Measurements from ENCODE around the gene SIPA1L3. TPM values are rescaled to one million over a fixed set of nuclear protein-coding genes. Genes with fewer than 3 reads are reported as not detected.

Gene SIPA1L3
- total RNA-seq, 6 donors from 2014 or later, result 57.3 to 91.6 (median 69.4) TPM

- H3K27me3 ChIP-seq, result peaks cover 0 to 25% (median 10%) of the 10 kb centered on the region in 4 donors
- ATAC-seq (ENCODE audit: low FRiP score in 2 of 2) (no peak), DNase-seq (no peak)
- no peaks in the 10 kb centered on the region for H3K9me3 ChIP-seq
- no peak overlapping the region for H3K27ac ChIP-seq
- no peak overlapping the region for H3K4me3 ChIP-seq
- peaks cover 26 to 29% (median 27%) of the 10 kb centered on the region in 4 donors for H3K4me1 ChIP-seq
- H3K36me3 ChIP-seq, result no peaks in the 10 kb centered on the region
- no peak for TF ChIP-seq POLR2A (IDR thresholded peaks at IDR 0.05)
- TF ChIP-seq EP300 (IDR thresholded peaks at IDR 0.05), result no peak
- no peak for TF ChIP-seq POLR2AphosphoS5 (IDR thresholded peaks at IDR 0.05)
- TF ChIP-seq, protein P1, sequence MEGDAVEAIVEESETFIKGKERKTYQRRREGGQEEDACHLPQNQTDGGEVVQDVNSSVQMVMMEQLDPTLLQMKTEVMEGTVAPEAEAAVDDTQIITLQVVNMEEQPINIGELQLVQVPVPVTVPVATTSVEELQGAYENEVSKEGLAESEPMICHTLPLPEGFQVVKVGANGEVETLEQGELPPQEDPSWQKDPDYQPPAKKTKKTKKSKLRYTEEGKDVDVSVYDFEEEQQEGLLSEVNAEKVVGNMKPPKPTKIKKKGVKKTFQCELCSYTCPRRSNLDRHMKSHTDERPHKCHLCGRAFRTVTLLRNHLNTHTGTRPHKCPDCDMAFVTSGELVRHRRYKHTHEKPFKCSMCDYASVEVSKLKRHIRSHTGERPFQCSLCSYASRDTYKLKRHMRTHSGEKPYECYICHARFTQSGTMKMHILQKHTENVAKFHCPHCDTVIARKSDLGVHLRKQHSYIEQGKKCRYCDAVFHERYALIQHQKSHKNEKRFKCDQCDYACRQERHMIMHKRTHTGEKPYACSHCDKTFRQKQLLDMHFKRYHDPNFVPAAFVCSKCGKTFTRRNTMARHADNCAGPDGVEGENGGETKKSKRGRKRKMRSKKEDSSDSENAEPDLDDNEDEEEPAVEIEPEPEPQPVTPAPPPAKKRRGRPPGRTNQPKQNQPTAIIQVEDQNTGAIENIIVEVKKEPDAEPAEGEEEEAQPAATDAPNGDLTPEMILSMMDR (IDR thresholded peaks at IDR 0.05), result no peak
- WGBS, 2 donors, result 77 to 84% methylated on average over 23 of the region's 23 CpGs
Observed at GRCh38 chr19:38213469-38213868, 306.5 kb downstream of the SIPA1L3 start.

- Histone ChIP-seq H3K27me3 (peaks cover 0 to 25% (median 10%) of the 10 kb centered on the region in 4 donors), H3K36me3 (no peaks in the 10 kb centered on the region), H3K4me1 (peaks cover 23 to 27% (median 26%) of the 10 kb centered on the region in 4 donors), H3K9me3 (no peaks in the 10 kb centered on the region), H3K27ac (no peak overlapping the region), H3K4me3 (no peak overlapping the region)
- ATAC-seq (ENCODE audit: low FRiP score in 2 of 2), result no peak
- 59 to 62% methylated on average over 21 to 24 of the region's 24 CpGs for WGBS, 2 donors
- TF ChIP-seq, protein P1 (IDR thresholded peaks at IDR 0.05), result no peak
- no peak for TF ChIP-seq POLR2A (IDR thresholded peaks at IDR 0.05)
- TF ChIP-seq EP300 (IDR thresholded peaks at IDR 0.05), result no peak
- TF ChIP-seq POLR2AphosphoS5 (IDR thresholded peaks at IDR 0.05), result no peak
- DNase-seq, result no peak
Observed at GRCh38 chr19:38213911-38214625, 307.1 kb downstream of the SIPA1L3 start.

- 60 to 64% methylated on average over 17 to 24 of the region's 26 CpGs for WGBS, 2 donors
- Histone ChIP-seq H3K36me3 (no peaks in the 10 kb centered on the region), H3K9me3 (no peaks in the 10 kb centered on the region), H3K4me1 (no peaks in the 10 kb centered on the region), H3K27ac (no peak overlapping the region), H3K4me3 (no peak overlapping the region), H3K27me3 (peaks cover 0 to 1% (median under 1%) of the 10 kb centered on the region in 4 donors)
- DNase-seq (no peak), ATAC-seq (ENCODE audit: low FRiP score in 2 of 2) (no peak)
- TF ChIP-seq, protein P1 (IDR thresholded peaks at IDR 0.05), result no peak
- no peak for TF ChIP-seq POLR2AphosphoS5 (IDR thresholded peaks at IDR 0.05)
- TF ChIP-seq EP300 (IDR thresholded peaks at IDR 0.05), result no peak
- TF ChIP-seq POLR2A (IDR thresholded peaks at IDR 0.05), result no peak
Observed at GRCh38 chr19:38216785-38217641, 310.0 kb downstream of the SIPA1L3 start.

GRCh38 chr19:38218204-38218603 is 311.2 kb downstream of the SIPA1L3 start:
- Histone ChIP-seq H3K36me3 (no peaks in the 10 kb centered on the region), H3K27me3 (peaks cover 0 to 13% (median 5%) of the 10 kb centered on the region in 4 donors), H3K4me3 (no peak overlapping the region), H3K4me1 (peaks cover 0 to 5% (median 0%) of the 10 kb centered on the region in 4 donors), H3K9me3 (no peaks in the 10 kb centered on the region), H3K27ac (no peak overlapping the region)
- whole genome bisulfite sequencing, 2 donors, result 81 to 95% methylated on average over 3 of the region's 3 CpGs
- TF ChIP-seq POLR2A (IDR thresholded peaks at IDR 0.05) (no peak), EP300 (IDR thresholded peaks at IDR 0.05) (no peak), POLR2AphosphoS5 (IDR thresholded peaks at IDR 0.05) (no peak)
- TF ChIP-seq, protein P1 (IDR thresholded peaks at IDR 0.05), result no peak
- no peak for DNase-seq
- ATAC-seq (ENCODE audit: low FRiP score in 2 of 2), result no peak

Measured in upper lobe of left lung (tissue), 6 donors.